Pancreas (tissue), 10 donors: ENCODE measurements around the gene ZNF385A. TPM values are rescaled to one million over a fixed set of nuclear protein-coding genes. Genes with fewer than 3 reads are reported as not detected.

Source experiments
- ATAC-seq, 4 donors: fragments of 200-7000 bp; cut with Tn5 transposase; one replicate each; pipeline versions ENCODE4 v1.8.0 to v1.9.1; 2020; ENCODE audit warnings: mild to moderate bottlenecking in 4 of 4, moderate library complexity in 4 of 4
- DNase-seq, 6 donors: peaks; one replicate each; pipeline ENCODE4 v3.0.0-alpha.2; 2020
- FAIRE-seq: peaks from 2 replicates; lab custom pipeline; 2012; peaks lifted over from hg19 to GRCh38; lab: Jason Lieb, UNC
- H3K27ac ChIP-seq, 4 donors: fragments of 200-600 bp; sonication (generic); 1 replicate in 3 of 4; 2 replicates in 1 of 4; pipeline versions ENCODE4 v1.5.0 to v1.8.0; 2020
- H3K27me3 ChIP-seq, 4 donors: fragments of 200-600 bp; one replicate each; pipeline ENCODE4 v1.8.0; 2021
- H3K36me3 ChIP-seq, 3 donors: fragments of 200-600 bp; sonication (generic) in 1 of 3; one replicate each; pipeline versions ENCODE4 v1.5.0 to v1.8.0; 2020 to 2021
- H3K4me1 ChIP-seq, 3 donors: fragments of 200-600 bp; one replicate each; pipeline ENCODE4 v1.8.0; 2021
- H3K4me3 ChIP-seq, 4 donors: fragments of 200-600 bp; sonication (generic) in 2 of 4; one replicate each; pipeline versions ENCODE4 v1.5.0 to v1.8.0; 2020 to 2021
- H3K9me3 ChIP-seq, 4 donors: fragments of 200-600 bp; one replicate each; pipeline ENCODE4 v1.8.0; 2021
- CTCF ChIP-seq, 4 donors: fragments of 200-600 bp; sonication (generic) in 3 of 4; IDR thresholded peaks; one replicate each; pipeline versions ENCODE4 v1.5.0 to v1.8.0; 2021; ENCODE audit warnings: antibody characterized with exemption in 4 of 4
- WGBS, 2 donors: extraction: QIAGEN DNeasy Blood & Tissue Kit; methylation state at CpG; one replicate each; pipeline ENCODE4 v1.1.7; 2013; 5-methylcytosine and 5-hydroxymethylcytosine counted together
- intact Hi-C, 3 donors: fragments of 100-400 bp; cut with DNase I; formaldehyde crosslinking; loops; one replicate each; pipeline versions ENCODE4 v1.11.1 to v1.14.2; 2022
- polyA plus RNA-seq, 2 donors: library from polyadenylated mRNA; stranded (reverse); fragments of 200-250 nt; gene quantifications; one replicate each; pipeline ENCODE4 v1.2.3, GENCODE V29; 2013
- total RNA-seq, 6 donors: library from RNA; stranded (reverse); fragmentation: NEBNext Ultra II Directional in 4 of 6; extraction: Animal tissue kit (Norgen Biotek cat#: 25700) in 4 of 6; gene quantifications; one replicate each; pipeline versions ENCODE4 v1.2.1 to v1.2.4, GENCODE V29; 2021 to 2023
- donor health status: healthy with polysubstance abuse.
- donor health status: DM: no; HTN: no; CAD: no; lungs with moderate emphysema.
- donor health status: DM: no; HTN: no; CAD: no.
- donor health status: control.
- donor health status: control.
- donor health status: Bipolar disorder and iron deficiency.
- donor health status: DM: yes; HTN: yes; CAD: no.
- donor health status: DM: no; HTN: no; CAD: no.
- donor health status: DM: no; HTN: no; CAD: no.
- donor health status: DM: yes; HTN: yes; CAD: no.

ZNF385A gene
- total and polyA plus RNA-seq, 8 donors, result 0.59 to 8.2 (median 2.9) TPM

- Histone ChIP-seq H3K4me1 (peaks cover 0 to 3% (median 0%) of the 10 kb centered on the region in 3 donors), H3K4me3 (no peak overlapping the region), H3K27ac (peak overlapping the region in 1 of 4 donors; percentile 15), H3K9me3 (no peaks in the 10 kb centered on the region), H3K27me3 (no peaks in the 10 kb centered on the region), H3K36me3 (no peaks in the 10 kb centered on the region)
- intact Hi-C loops, result loop anchor here in 2 of 3 donors (5.0 to 10.0 kb wide), 3 partner anchors 71 to 146 kb away; no protein-coding TSS in a partner anchor
- no peak for FAIRE-seq
- no peak for DNase-seq
- ATAC-seq, result no peak
- 71 to 76% methylated on average over 6 of the region's 6 CpGs for WGBS, 2 donors
- no peak for TF ChIP-seq CTCF (IDR thresholded peaks at IDR 0.05)
These were observed 20.9 kb downstream of the ZNF385A start for GRCh38 chr12:54363618-54364017.

- no peak overlapping the region for H3K27ac ChIP-seq
- no peak overlapping the region for H3K4me3 ChIP-seq
- no peak for DNase-seq
- TF ChIP-seq CTCF (IDR thresholded peaks at IDR 0.05), result no peak
- intact Hi-C loops, result loop anchor here in 2 of 3 donors (5.0 to 10.0 kb wide), 3 partner anchors 71 to 146 kb away; no protein-coding TSS in a partner anchor
- ATAC-seq, result no peak
- WGBS, 2 donors, result 79 to 86% methylated on average over 8 of the region's 8 CpGs
- no peaks in the 10 kb centered on the region for H3K36me3 ChIP-seq
- FAIRE-seq, result no peak
- H3K9me3 ChIP-seq, result no peaks in the 10 kb centered on the region
- no peaks in the 10 kb centered on the region for H3K27me3 ChIP-seq
- H3K4me1 ChIP-seq, result peaks cover 0 to 4% (median 0%) of the 10 kb centered on the region in 3 donors
These were observed 21.5 kb downstream of the ZNF385A start for GRCh38 chr12:54363047-54363446.

GRCh38 chr12:54360717-54361456 is 23.6 kb downstream of the ZNF385A start:
- WGBS, 2 donors, result 54 to 59% methylated on average over 16 of the region's 16 CpGs
- DNase-seq, result peak; percentile 74 to 86 (median 80)
- Histone ChIP-seq H3K4me1 (peaks cover 0 to 14% (median 0%) of the 10 kb centered on the region in 3 donors), H3K36me3 (no peaks in the 10 kb centered on the region), H3K27ac (peak overlapping the region in 1 of 4 donors; percentile 87), H3K27me3 (no peaks in the 10 kb centered on the region), H3K9me3 (no peaks in the 10 kb centered on the region), H3K4me3 (no peak overlapping the region)
- intact Hi-C loops, result loop anchor here in 2 of 3 donors (5.0 to 10.0 kb wide), 3 partner anchors 69 to 144 kb away; no protein-coding TSS in a partner anchor
- FAIRE-seq, result no peak
- peak; percentile 50 to 71 (median 62) for TF ChIP-seq CTCF (IDR thresholded peaks at IDR 0.05)
- ATAC-seq, result peak; percentile 30 to 60 (median 50)

- no peak for DNase-seq
- intact Hi-C loops, result loop anchor here (5.0 to 10.0 kb wide), 4 partner anchors 55 to 143 kb away; partner anchors contain the start of gene NFE2 (in 1 of the 3)
- no peak for TF ChIP-seq CTCF (IDR thresholded peaks at IDR 0.05)
- no peaks in the 10 kb centered on the region for H3K27me3 ChIP-seq
- no peak for FAIRE-seq
- H3K36me3 ChIP-seq, result no peaks in the 10 kb centered on the region
- H3K27ac ChIP-seq, result peak overlapping the region; percentile 28 to 87 (median 64)
- H3K9me3 ChIP-seq, result no peaks in the 10 kb centered on the region
- H3K4me1 ChIP-seq, result peaks cover 0 to 15% (median 2%) of the 10 kb centered on the region in 3 donors
- no peak for ATAC-seq
- 37 to 41% methylated on average over 9 of the region's 9 CpGs for WGBS, 2 donors
- peak overlapping the region in 3 of 4 donors; percentile 25 to 57 (median 48) for H3K4me3 ChIP-seq
These were observed 24.7 kb downstream of the ZNF385A start for GRCh38 chr12:54359762-54360351.
